HCT116 (cell line): ENCODE results near the gene IGSF9.

Experiments
- EGR1 ChIP-seq: IDR thresholded peaks from 2 replicates; pipeline ENCODE4 v1.6.1; 2012; ENCODE audit warnings: low read depth
- POLR2A ChIP-seq: IDR thresholded peaks from 2 replicates; pipeline ENCODE4 v1.7.0; 2011; ENCODE audit warnings: borderline replicate concordance; ENCODE audit not compliant: insufficient read depth, insufficient read length; ENCODE audit errors: extremely low read depth
- ZBTB33 ChIP-seq: IDR thresholded peaks from 2 replicates; pipeline ENCODE4 v1.6.1; 2011; ENCODE audit warnings: mild to moderate bottlenecking, low read length, moderate library complexity; ENCODE audit not compliant: insufficient replicate concordance; ENCODE audit errors: extremely low read depth

- TF ChIP-seq POLR2A (no peak), EGR1 (no peak), ZBTB33 (no peak)
Observed at GRCh38 chr1:159923203-159924024, 22.0 kb downstream of the IGSF9 start.
